ENCODE results near the gene ITCH.

DNA sequence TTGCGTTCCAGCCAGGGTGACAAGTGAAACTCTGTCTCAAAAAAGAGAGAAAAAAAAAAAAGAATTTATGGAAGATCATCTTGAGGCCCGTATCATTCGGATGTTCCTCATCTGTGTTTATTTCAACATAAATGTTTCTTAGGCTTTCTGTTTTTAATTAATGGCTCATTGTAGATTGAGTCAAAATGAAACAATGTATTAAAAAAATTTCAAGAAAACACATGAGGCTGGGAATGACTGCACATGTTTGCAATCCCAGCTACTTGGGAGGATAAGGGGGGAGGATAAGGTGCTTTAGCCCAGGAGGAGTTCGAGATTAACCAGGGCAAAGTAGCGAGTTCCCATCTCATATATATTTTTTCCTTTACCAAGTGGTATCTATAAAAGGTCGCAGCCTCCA, 47.3 kb downstream of the ITCH start:
- TF ChIP-seq, protein P1, sequence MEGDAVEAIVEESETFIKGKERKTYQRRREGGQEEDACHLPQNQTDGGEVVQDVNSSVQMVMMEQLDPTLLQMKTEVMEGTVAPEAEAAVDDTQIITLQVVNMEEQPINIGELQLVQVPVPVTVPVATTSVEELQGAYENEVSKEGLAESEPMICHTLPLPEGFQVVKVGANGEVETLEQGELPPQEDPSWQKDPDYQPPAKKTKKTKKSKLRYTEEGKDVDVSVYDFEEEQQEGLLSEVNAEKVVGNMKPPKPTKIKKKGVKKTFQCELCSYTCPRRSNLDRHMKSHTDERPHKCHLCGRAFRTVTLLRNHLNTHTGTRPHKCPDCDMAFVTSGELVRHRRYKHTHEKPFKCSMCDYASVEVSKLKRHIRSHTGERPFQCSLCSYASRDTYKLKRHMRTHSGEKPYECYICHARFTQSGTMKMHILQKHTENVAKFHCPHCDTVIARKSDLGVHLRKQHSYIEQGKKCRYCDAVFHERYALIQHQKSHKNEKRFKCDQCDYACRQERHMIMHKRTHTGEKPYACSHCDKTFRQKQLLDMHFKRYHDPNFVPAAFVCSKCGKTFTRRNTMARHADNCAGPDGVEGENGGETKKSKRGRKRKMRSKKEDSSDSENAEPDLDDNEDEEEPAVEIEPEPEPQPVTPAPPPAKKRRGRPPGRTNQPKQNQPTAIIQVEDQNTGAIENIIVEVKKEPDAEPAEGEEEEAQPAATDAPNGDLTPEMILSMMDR (IDR thresholded peaks at IDR 0.05): no peak
- TF ChIP-seq POLR2A (IDR thresholded peaks at IDR 0.05) (no peak), POLR2AphosphoS5 (IDR thresholded peaks at IDR 0.05) (no peak)
